IMR-90 (cell line): ENCODE results near the gene SARS1.

Experiments
- MAFK ChIP-seq: IDR thresholded peaks from 2 replicates; pipeline ENCODE4 v1.6.1; 2012; ENCODE audit warnings: low read depth, low read length, improper control_type of control experiment
- NFE2L2 ChIP-seq: fragments of 150-350 bp; IDR thresholded peaks from 2 replicates; pipeline ENCODE4 v1.6.1; 2016; ENCODE audit warnings: low read depth, mild to moderate bottlenecking, low read length
- POLR2A ChIP-seq: IDR thresholded peaks from 2 replicates; pipeline ENCODE4 v1.6.1; 2012; ENCODE audit warnings: mild to moderate bottlenecking, low read depth, low read length
- RAD21 ChIP-seq: IDR thresholded peaks from 2 replicates; pipeline ENCODE4 v1.6.1; 2012; ENCODE audit warnings: low read length, improper control_type of control experiment
- TF ChIP-seq, protein P1 (sequence below): conservative IDR thresholded peaks from 2 replicates; pipeline ENCODE4 v1.5.1; 2012; ENCODE audit warnings: mild to moderate bottlenecking, low read depth, low read length, improper control_type of control experiment

DNA sequence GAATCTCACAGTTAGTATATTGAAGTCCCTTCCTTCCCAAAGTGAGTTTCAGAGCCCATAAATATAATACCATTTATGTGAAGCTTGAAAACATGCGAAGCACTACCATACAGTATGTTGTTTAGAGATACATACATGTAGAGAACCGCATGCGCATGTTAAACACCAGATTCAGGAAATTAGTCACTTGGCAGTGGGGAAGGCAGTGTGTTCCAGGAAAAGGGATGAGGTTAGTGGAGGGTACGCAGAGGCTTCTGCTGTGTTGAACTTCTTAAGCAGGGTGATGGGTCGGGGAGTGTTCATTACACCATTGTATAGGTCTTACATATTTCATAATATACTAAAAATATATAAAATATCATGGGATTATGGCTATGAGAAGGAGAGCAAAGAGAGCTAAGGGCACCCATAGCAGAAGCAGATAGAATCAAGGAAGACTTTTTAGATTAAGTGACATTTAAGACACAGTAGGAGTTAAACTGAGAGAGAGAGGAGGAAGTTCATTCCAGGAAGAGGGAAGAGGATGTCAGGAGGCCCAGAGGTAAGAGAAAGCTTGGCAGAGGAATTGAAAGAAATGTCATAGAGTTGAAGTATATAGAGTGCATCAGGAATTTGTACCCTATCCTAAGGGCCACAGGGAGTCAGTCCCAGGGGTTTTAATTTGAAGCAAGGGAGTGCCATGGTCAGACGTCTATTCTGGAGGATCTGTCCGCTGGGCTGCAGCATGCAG, 43.5 kb upstream of the SARS1 start:
- TF ChIP-seq, protein P1, sequence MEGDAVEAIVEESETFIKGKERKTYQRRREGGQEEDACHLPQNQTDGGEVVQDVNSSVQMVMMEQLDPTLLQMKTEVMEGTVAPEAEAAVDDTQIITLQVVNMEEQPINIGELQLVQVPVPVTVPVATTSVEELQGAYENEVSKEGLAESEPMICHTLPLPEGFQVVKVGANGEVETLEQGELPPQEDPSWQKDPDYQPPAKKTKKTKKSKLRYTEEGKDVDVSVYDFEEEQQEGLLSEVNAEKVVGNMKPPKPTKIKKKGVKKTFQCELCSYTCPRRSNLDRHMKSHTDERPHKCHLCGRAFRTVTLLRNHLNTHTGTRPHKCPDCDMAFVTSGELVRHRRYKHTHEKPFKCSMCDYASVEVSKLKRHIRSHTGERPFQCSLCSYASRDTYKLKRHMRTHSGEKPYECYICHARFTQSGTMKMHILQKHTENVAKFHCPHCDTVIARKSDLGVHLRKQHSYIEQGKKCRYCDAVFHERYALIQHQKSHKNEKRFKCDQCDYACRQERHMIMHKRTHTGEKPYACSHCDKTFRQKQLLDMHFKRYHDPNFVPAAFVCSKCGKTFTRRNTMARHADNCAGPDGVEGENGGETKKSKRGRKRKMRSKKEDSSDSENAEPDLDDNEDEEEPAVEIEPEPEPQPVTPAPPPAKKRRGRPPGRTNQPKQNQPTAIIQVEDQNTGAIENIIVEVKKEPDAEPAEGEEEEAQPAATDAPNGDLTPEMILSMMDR: no peak
- TF ChIP-seq NFE2L2 (no peak), MAFK (no peak), POLR2A (no peak), RAD21 (no peak)
